Measurements from ENCODE around the gene MTUS2. TPM values are rescaled to one million over a fixed set of nuclear protein-coding genes. Genes with fewer than 3 reads are reported as not detected.

MTUS2 gene
- total RNA-seq, 2 donors from 2014 or later, result not detected

- H3K4me3 Mint-ChIP-seq, result no peak overlapping the region
- no peak for ATAC-seq
- H3K36me3 Mint-ChIP-seq, result no peaks in the 10 kb centered on the region
- H3K27ac Mint-ChIP-seq, result no peak overlapping the region
- H3K4me1 Mint-ChIP-seq (ENCODE audit: low read depth in 2 of 2), result no peaks in the 10 kb centered on the region
- peaks cover 22% of the 10 kb centered on the region for H3K9me3 Mint-ChIP-seq
- DNase-seq (ENCODE audit: low spot score), result no peak
- no peaks in the 10 kb centered on the region for H3K27me3 Mint-ChIP-seq
Observed at GRCh38 chr13:29046588-29046987, 226.4 kb downstream of the MTUS2 start.

DNA sequence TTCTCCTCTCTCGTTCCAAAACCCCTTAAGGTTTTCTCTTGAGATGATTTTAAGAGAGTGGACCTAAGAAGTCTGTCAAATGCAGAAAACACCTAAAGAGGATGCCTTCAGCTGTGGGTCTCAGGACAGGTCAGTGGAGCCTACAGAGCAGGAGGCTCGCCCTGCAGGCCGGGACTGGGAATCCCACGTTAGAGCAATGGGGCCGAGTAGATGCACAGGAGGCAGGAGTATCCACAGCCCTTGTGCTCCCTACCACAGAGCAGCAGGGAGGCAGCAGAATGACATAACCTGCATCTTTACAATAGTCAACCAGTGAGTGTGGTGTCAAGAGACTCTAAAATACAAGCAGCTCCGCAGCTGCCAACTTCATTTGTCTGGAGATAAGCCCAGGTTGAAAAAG is 229.4 kb downstream of the MTUS2 start:
- Mint-ChIP-seq H3K27ac (no peak overlapping the region), H3K27me3 (no peaks in the 10 kb centered on the region), H3K36me3 (no peaks in the 10 kb centered on the region), H3K4me1 (ENCODE audit: low read depth in 2 of 2) (no peaks in the 10 kb centered on the region), H3K9me3 (peaks cover 15% of the 10 kb centered on the region), H3K4me3 (no peak overlapping the region)
- ATAC-seq (no peak), DNase-seq (ENCODE audit: low spot score) (no peak)

DNA sequence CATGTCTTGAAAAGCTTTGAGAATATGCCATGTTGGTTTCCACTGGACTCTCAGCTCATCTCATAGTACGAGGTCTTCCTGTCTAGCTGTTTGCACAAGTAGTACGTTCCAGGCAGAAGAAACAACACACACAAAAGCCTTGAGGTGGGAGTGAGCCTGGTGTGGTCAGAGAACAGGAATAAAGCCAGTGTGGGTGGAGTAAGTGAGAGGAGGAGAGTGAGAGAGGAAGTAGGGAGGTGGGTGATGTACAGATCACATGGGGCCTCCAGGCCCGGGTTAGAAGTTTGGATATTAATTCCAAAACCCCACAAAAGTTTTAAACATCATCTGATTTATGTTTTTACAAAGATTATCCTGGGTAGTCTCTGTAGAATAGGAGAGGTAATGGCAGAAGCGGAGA is 230.6 kb downstream of the MTUS2 start:
- H3K27ac Mint-ChIP-seq, result no peak overlapping the region

GRCh38 chr13:29059800-29060199 is 239.7 kb downstream of the MTUS2 start:
- Mint-ChIP-seq H3K36me3 (peaks cover 13% of the 10 kb centered on the region), H3K27me3 (no peaks in the 10 kb centered on the region), H3K9me3 (peaks cover 14% of the 10 kb centered on the region), H3K4me3 (no peak overlapping the region), H3K27ac (no peak overlapping the region), H3K4me1 (ENCODE audit: low read depth in 2 of 2) (no peaks in the 10 kb centered on the region)
- DNase-seq (ENCODE audit: low spot score) (no peak), ATAC-seq (no peak)

More for the DNA sequence above, 230.6 kb downstream of the MTUS2 start:
- Mint-ChIP-seq H3K27me3 (no peaks in the 10 kb centered on the region), H3K36me3 (no peaks in the 10 kb centered on the region), H3K9me3 (peaks cover 15% of the 10 kb centered on the region), H3K4me1 (ENCODE audit: low read depth in 2 of 2) (no peaks in the 10 kb centered on the region), H3K4me3 (no peak overlapping the region)
- DNase-seq (ENCODE audit: low spot score) (no peak), ATAC-seq (no peak)

DNA sequence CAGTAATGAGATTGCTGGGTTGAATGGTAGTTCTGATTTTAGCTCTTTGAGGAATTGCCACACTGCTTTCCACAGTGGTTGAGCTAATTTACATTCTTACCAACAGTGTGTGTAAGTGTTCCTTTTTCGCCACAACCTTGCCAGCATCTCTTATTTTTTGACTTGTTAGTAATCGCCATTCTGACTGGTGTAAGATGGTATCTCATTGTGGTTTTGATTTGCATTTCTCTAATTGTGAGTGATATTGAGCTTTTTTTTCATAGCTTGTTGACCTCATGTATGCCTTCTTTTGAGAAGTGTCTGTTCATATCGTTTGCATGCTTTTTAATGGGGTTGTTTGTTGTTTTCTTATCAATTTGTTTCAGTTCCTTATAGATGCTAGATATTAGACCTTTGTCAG is 245.0 kb downstream of the MTUS2 start:
- Mint-ChIP-seq H3K36me3 (no peaks in the 10 kb centered on the region), H3K4me1 (ENCODE audit: low read depth in 2 of 2) (no peaks in the 10 kb centered on the region), H3K27me3 (no peaks in the 10 kb centered on the region), H3K27ac (no peak overlapping the region), H3K4me3 (no peak overlapping the region), H3K9me3 (peaks cover 4% of the 10 kb centered on the region)
- ATAC-seq (no peak), DNase-seq (ENCODE audit: low spot score) (no peak)

GRCh38 chr13:29067306-29067945 is 247.3 kb downstream of the MTUS2 start:
- Mint-ChIP-seq H3K36me3 (no peaks in the 10 kb centered on the region), H3K4me3 (no peak overlapping the region), H3K27ac (no peak overlapping the region), H3K9me3 (peaks cover 8% of the 10 kb centered on the region), H3K4me1 (ENCODE audit: low read depth in 2 of 2) (no peaks in the 10 kb centered on the region), H3K27me3 (no peaks in the 10 kb centered on the region)
- no peak for ATAC-seq
- no peak for DNase-seq (ENCODE audit: low spot score)

DNA sequence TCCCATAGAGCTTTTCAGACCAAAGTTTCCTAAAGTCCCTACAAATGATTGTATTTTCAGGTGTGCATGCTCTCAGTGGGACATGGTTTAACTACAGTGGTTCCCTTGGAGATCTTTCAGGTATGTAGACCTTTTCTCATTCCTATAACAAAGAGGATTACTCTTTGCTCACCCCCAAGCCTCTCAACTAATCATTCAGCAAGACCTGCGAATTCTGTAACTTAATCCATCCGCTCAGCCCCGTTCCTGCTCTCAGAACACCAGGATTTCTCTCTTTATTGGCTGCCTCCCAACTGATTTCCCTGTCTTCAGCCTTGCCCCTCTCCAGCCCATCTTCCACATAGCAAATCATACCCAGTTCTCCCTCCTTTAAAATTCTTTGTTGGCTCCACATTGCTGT is 253.6 kb downstream of the MTUS2 start:
- H3K4me3 Mint-ChIP-seq, result no peak overlapping the region
- no peak overlapping the region for H3K27ac Mint-ChIP-seq
- no peaks in the 10 kb centered on the region for H3K36me3 Mint-ChIP-seq
- no peaks in the 10 kb centered on the region for H3K27me3 Mint-ChIP-seq
- DNase-seq (ENCODE audit: low spot score), result no peak
- ATAC-seq, result no peak
- no peaks in the 10 kb centered on the region for H3K4me1 Mint-ChIP-seq (ENCODE audit: low read depth in 2 of 2)
- peaks cover 12% of the 10 kb centered on the region for H3K9me3 Mint-ChIP-seq

DNA sequence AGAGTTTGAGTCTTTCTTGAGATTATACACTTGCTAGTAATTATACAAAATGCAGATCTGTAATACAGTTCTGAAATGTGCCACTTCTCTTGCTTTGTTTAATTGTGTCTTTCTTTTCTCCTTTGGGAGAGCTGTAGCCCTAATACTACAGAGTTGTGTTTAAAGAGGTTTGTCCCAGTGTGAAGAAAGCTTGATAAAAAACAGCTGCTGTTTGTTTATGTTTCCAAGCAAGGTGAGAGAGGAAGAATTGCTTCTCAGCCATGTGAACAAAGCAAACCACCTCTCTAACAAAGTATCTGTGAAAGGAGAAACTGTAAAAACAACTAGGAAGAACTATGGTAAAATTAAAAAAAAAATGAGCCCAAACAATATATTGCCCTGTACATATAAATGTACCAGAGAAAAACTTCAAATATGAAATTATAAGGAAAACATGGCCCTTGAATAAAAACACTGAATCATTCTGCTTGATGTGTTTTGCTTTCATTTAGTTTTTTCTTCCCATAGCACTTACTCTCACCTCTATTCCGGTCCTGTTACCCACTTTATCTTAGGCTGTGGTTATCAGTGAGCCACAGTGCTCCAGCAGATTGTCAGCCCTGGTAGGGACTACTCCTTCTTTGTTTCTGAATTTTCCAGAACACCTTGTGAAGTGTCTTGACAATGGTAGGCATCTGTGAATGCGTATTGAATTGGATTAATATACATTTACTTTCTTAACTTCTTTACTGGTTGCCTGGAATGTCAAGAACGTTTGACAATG is 257.1 kb downstream of the MTUS2 start:
- no peaks in the 10 kb centered on the region for H3K4me1 Mint-ChIP-seq (ENCODE audit: low read depth in 2 of 2)
- no peak overlapping the region for H3K4me3 Mint-ChIP-seq
- H3K36me3 Mint-ChIP-seq, result no peaks in the 10 kb centered on the region
- H3K27me3 Mint-ChIP-seq, result no peaks in the 10 kb centered on the region
- DNase-seq (ENCODE audit: low spot score) (no peak), ATAC-seq (no peak)
- peaks cover 8% of the 10 kb centered on the region for H3K9me3 Mint-ChIP-seq
- no peak overlapping the region for H3K27ac Mint-ChIP-seq

- no peak for ATAC-seq
- H3K36me3 Mint-ChIP-seq, result no peaks in the 10 kb centered on the region
- no peak overlapping the region for H3K4me3 Mint-ChIP-seq
- H3K27ac Mint-ChIP-seq, result no peak overlapping the region
- H3K4me1 Mint-ChIP-seq (ENCODE audit: low read depth in 2 of 2), result no peaks in the 10 kb centered on the region
- H3K9me3 Mint-ChIP-seq, result peaks cover 5% of the 10 kb centered on the region
- no peaks in the 10 kb centered on the region for H3K27me3 Mint-ChIP-seq
- no peak for DNase-seq (ENCODE audit: low spot score)
Observed at GRCh38 chr13:29081036-29081435, 260.9 kb downstream of the MTUS2 start.

GRCh38 chr13:29081697-29082440 is 261.7 kb downstream of the MTUS2 start:
- H3K27me3 Mint-ChIP-seq, result no peaks in the 10 kb centered on the region
- ATAC-seq, result no peak
- DNase-seq (ENCODE audit: low spot score), result no peak
- H3K4me1 Mint-ChIP-seq (ENCODE audit: low read depth in 2 of 2), result no peaks in the 10 kb centered on the region
- peaks cover 9% of the 10 kb centered on the region for H3K9me3 Mint-ChIP-seq
- no peak overlapping the region for H3K27ac Mint-ChIP-seq
- no peaks in the 10 kb centered on the region for H3K36me3 Mint-ChIP-seq
- no peak overlapping the region for H3K4me3 Mint-ChIP-seq

- H3K4me1 Mint-ChIP-seq (ENCODE audit: low read depth in 2 of 2), result no peaks in the 10 kb centered on the region
- DNase-seq (ENCODE audit: low spot score), result no peak
- H3K4me3 Mint-ChIP-seq, result no peak overlapping the region
- peaks cover 0 to 9% of the 10 kb centered on the region in 2 donors for H3K27me3 Mint-ChIP-seq
- no peak overlapping the region for H3K27ac Mint-ChIP-seq
- ATAC-seq, result no peak
- H3K9me3 Mint-ChIP-seq, result peaks cover 10% of the 10 kb centered on the region
- no peaks in the 10 kb centered on the region for H3K36me3 Mint-ChIP-seq
Observed at GRCh38 chr13:29099781-29100406, 279.8 kb downstream of the MTUS2 start.

GRCh38 chr13:29100758-29101157 is 280.6 kb downstream of the MTUS2 start:
- Mint-ChIP-seq H3K4me3 (no peak overlapping the region), H3K27ac (no peak overlapping the region), H3K9me3 (peaks cover 10% of the 10 kb centered on the region), H3K36me3 (no peaks in the 10 kb centered on the region), H3K4me1 (ENCODE audit: low read depth in 2 of 2) (no peaks in the 10 kb centered on the region), H3K27me3 (peaks cover 0 to 8% of the 10 kb centered on the region in 2 donors)
- DNase-seq (ENCODE audit: low spot score) (no peak), ATAC-seq (no peak)

DNA sequence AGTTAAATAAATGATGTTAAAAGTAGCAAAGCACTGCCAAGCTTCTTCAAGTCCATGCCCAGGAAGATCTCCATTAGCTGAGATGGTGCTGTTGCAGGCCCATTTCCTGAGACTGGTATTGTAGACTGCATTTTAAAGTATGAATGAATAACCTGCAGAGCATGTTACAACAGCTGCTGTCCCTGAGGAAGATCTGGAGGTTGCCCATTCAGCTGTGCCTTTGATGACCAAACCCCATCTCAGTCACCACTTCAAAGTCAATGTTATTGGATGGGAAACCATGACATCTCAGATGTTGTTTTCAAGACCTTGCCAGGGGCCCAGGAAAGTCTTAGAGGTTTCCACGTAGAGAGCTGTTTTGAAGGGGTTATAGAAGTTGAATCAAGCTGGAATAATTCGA is 281.3 kb downstream of the MTUS2 start:
- H3K27me3 Mint-ChIP-seq, result peaks cover 0 to 1% of the 10 kb centered on the region in 2 donors
- no peaks in the 10 kb centered on the region for H3K36me3 Mint-ChIP-seq
- H3K27ac Mint-ChIP-seq, result no peak overlapping the region
- H3K4me1 Mint-ChIP-seq (ENCODE audit: low read depth in 2 of 2), result no peaks in the 10 kb centered on the region
- no peak for DNase-seq (ENCODE audit: low spot score)
- peaks cover 6% of the 10 kb centered on the region for H3K9me3 Mint-ChIP-seq
- H3K4me3 Mint-ChIP-seq, result no peak overlapping the region
- ATAC-seq, result no peak

- Mint-ChIP-seq H3K4me3 (no peak overlapping the region), H3K27ac (no peak overlapping the region), H3K4me1 (ENCODE audit: low read depth in 2 of 2) (no peaks in the 10 kb centered on the region), H3K27me3 (peaks cover 0 to 4% of the 10 kb centered on the region in 2 donors), H3K36me3 (no peaks in the 10 kb centered on the region), H3K9me3 (peaks cover under 1% of the 10 kb centered on the region)
- ATAC-seq, result no peak
- DNase-seq (ENCODE audit: low spot score), result no peak
Observed at GRCh38 chr13:29101905-29102304, 281.8 kb downstream of the MTUS2 start.
